Esophagus muscularis mucosa (tissue), 3 donors: ENCODE results near the gene ARG2.

Experiments
- POLR2A ChIP-seq: fragments of 450-650 bp; IDR thresholded peaks from one replicate; pipeline ENCODE4 v1.6.1; 2017; ENCODE audit warnings: antibody characterized with exemption, moderate library complexity, mild to moderate bottlenecking, low read depth
- POLR2AphosphoS5 ChIP-seq, 2 donors: sonication (generic); formaldehyde crosslinking; IDR thresholded peaks; one replicate each; pipeline ENCODE4 v1.6.1; 2017; ENCODE audit warnings: antibody characterized with exemption in 2 of 2
- TF ChIP-seq, protein P1 (sequence below), 3 experiments: fragments of 200-600 bp in 2 of 3; fragments of 450-650 bp in 1 of 3; sonication (generic) in 2 of 3; IDR thresholded peaks; one replicate each; pipeline ENCODE4 v1.5.1; 2017 to 2019; ENCODE audit warnings: antibody characterized with exemption in 3 of 3, mild to moderate bottlenecking in 2 of 3, moderate library complexity in 1 of 3

DNA sequence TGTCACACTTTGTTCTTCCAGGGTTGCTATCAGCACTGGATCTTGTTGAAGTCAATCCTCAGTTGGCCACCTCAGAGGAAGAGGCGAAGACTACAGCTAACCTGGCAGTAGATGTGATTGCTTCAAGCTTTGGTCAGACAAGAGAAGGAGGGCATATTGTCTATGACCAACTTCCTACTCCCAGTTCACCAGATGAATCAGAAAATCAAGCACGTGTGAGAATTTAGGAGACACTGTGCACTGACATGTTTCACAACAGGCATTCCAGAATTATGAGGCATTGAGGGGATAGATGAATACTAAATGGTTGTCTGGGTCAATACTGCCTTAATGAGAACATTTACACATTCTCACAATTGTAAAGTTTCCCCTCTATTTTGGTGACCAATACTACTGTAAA, 31.0 kb downstream of the ARG2 start:
- no peak for TF ChIP-seq POLR2AphosphoS5 (IDR thresholded peaks at IDR 0.05)
- TF ChIP-seq, protein P1, sequence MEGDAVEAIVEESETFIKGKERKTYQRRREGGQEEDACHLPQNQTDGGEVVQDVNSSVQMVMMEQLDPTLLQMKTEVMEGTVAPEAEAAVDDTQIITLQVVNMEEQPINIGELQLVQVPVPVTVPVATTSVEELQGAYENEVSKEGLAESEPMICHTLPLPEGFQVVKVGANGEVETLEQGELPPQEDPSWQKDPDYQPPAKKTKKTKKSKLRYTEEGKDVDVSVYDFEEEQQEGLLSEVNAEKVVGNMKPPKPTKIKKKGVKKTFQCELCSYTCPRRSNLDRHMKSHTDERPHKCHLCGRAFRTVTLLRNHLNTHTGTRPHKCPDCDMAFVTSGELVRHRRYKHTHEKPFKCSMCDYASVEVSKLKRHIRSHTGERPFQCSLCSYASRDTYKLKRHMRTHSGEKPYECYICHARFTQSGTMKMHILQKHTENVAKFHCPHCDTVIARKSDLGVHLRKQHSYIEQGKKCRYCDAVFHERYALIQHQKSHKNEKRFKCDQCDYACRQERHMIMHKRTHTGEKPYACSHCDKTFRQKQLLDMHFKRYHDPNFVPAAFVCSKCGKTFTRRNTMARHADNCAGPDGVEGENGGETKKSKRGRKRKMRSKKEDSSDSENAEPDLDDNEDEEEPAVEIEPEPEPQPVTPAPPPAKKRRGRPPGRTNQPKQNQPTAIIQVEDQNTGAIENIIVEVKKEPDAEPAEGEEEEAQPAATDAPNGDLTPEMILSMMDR (IDR thresholded peaks at IDR 0.05) = no peak
- no peak for TF ChIP-seq POLR2A
